IPS-20b (cell line): ENCODE results near the gene MESP2.

Experiments used
- H3K27ac ChIP-seq: one replicate; pipeline ENCODE4 v1.5.1; 2013; ENCODE audit warnings: low read length
- H3K27me3 ChIP-seq: 2 replicates; pipeline ENCODE4 v1.6.1; 2013; ENCODE audit warnings: mild to moderate bottlenecking, low read length, inconsistent platforms; ENCODE audit not compliant: insufficient read depth
- H3K36me3 ChIP-seq: 2 replicates; pipeline ENCODE4 v1.6.1; 2013; ENCODE audit warnings: low read depth, mild to moderate bottlenecking, inconsistent platforms, low read length, moderate library complexity; ENCODE audit not compliant: insufficient read depth
- H3K4me1 ChIP-seq: 2 replicates; pipeline ENCODE4 v1.6.1; 2013; ENCODE audit warnings: mild to moderate bottlenecking, control low read depth, inconsistent platforms, low read length, moderate library complexity; ENCODE audit not compliant: insufficient read depth
- H3K4me3 ChIP-seq: 2 replicates; pipeline ENCODE4 v1.5.1; 2013; ENCODE audit warnings: mild to moderate bottlenecking, low read length, inconsistent platforms
- H3K9ac ChIP-seq: 2 replicates; pipeline ENCODE4 v1.6.1; 2013; ENCODE audit warnings: low read depth, mild to moderate bottlenecking, inconsistent platforms, low read length, moderate library complexity
- H3K9me3 ChIP-seq: 2 replicates; pipeline ENCODE4 v1.6.1; 2013; ENCODE audit warnings: mild to moderate bottlenecking, low read depth, low read length, inconsistent platforms; ENCODE audit not compliant: insufficient read depth

MESP2 gene

GRCh38 chr15:89826671-89827655, 50.8 kb downstream of the MESP2 start:
- Histone ChIP-seq H3K36me3 (no peaks in the 10 kb centered on the region), H3K9me3 (no peaks in the 10 kb centered on the region), H3K4me1 (no peaks in the 10 kb centered on the region), H3K9ac (no peak overlapping the region), H3K4me3 (no peak overlapping the region), H3K27ac (no peak overlapping the region), H3K27me3 (no peaks in the 10 kb centered on the region)

- no peak overlapping the region for H3K27ac ChIP-seq
- no peaks in the 10 kb centered on the region for H3K9me3 ChIP-seq
- no peak overlapping the region for H3K9ac ChIP-seq
- peaks cover 2% of the 10 kb centered on the region; the same call in 1 of the 2 replicates for H3K36me3 ChIP-seq
- no peaks in the 10 kb centered on the region for H3K27me3 ChIP-seq
- no peak overlapping the region for H3K4me3 ChIP-seq
- H3K4me1 ChIP-seq: no peaks in the 10 kb centered on the region
Measured at GRCh38 chr15:89827829-89828228, 51.7 kb downstream of the MESP2 start.
